SH-SY5Y (cell line): Measurements from ENCODE around the gene RAB18.

Experiments used
- GATA2 ChIP-seq: IDR thresholded peaks from 2 replicates; pipeline ENCODE4 v1.6.1; 2011; ENCODE audit warnings: mild to moderate bottlenecking, low read depth, low read length
- GATA3 ChIP-seq: IDR thresholded peaks from 2 replicates; pipeline ENCODE4 v1.6.1; 2011; ENCODE audit warnings: low read depth, mild to moderate bottlenecking, low read length, moderate library complexity

DNA sequence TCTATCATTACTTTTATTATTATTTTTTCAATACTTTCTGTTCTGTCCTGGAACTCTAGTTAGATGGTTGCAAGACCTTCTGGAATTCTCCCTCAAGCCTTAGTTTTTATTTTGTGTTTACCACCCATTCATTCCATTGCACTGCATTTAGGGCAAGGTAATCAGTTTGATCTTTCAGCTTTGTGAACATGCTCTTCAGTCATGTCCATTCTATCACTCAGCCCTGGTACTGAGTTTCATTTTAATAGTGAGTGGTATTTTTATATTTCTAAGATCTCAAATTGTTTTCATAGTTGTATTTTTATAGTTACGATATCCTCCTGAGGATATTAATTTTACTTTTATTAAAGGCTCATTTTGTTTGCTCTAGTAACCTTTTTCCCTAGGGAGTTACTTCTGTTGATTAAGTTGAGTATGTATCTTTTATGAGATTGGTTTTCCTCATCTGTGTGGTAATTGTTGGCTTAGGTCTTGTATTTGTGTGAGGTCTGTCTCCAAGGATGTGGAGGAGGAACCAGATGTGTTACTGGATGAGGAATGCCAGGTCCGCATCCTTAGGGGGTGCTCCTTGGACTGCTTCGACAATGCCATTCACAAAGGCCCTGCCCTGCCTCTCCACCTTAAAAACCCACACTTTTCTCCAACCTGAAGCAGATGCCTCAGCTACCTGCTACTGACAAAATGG, 46.7 kb upstream of the RAB18 start:
- no peak for TF ChIP-seq GATA2
- no peak for TF ChIP-seq GATA3
